GM12875 (cell line): Measurements from ENCODE around the gene RBM47.
"Not testable (repeated sequence)": the region's sequence is repeated elsewhere in the genome, so short reads cannot be mapped to it uniquely, and the experiment has no call there.

ENCODE experiments used
- H3K4me3 ChIP-seq: one replicate; pipeline ENCODE4 v1.5.1; 2011; ENCODE audit warnings: low read depth, low read length, control low read depth
- TF ChIP-seq, protein P1 (sequence below): IDR thresholded peaks from 2 replicates; pipeline ENCODE4 v1.5.1; 2011; ENCODE audit warnings: low read depth, mild to moderate bottlenecking, control low read depth, inconsistent platforms, low read length, moderate library complexity, borderline replicate concordance; ENCODE audit not compliant: insufficient read depth

Gene RBM47

DNA sequence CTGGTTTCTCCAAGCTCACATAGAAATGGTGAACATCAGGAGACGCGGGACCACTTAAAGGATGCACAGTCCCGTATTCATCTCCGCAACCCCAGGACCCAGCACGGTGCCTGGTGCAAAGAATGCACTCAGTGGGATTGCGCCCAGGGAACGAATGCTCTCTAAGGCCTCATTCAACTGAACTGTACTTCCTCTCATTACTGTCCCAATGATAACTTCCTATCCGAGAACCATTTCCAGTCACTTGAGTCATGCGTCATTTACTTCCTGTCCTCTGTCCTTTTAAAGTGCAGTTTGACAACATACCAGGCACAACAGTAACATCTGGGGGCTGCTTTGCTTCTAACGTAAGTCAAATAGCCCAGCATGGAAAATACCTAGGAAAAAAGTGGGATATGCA lies 75.7 kb downstream of the RBM47 start:
- TF ChIP-seq, protein P1, sequence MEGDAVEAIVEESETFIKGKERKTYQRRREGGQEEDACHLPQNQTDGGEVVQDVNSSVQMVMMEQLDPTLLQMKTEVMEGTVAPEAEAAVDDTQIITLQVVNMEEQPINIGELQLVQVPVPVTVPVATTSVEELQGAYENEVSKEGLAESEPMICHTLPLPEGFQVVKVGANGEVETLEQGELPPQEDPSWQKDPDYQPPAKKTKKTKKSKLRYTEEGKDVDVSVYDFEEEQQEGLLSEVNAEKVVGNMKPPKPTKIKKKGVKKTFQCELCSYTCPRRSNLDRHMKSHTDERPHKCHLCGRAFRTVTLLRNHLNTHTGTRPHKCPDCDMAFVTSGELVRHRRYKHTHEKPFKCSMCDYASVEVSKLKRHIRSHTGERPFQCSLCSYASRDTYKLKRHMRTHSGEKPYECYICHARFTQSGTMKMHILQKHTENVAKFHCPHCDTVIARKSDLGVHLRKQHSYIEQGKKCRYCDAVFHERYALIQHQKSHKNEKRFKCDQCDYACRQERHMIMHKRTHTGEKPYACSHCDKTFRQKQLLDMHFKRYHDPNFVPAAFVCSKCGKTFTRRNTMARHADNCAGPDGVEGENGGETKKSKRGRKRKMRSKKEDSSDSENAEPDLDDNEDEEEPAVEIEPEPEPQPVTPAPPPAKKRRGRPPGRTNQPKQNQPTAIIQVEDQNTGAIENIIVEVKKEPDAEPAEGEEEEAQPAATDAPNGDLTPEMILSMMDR: no peak

DNA sequence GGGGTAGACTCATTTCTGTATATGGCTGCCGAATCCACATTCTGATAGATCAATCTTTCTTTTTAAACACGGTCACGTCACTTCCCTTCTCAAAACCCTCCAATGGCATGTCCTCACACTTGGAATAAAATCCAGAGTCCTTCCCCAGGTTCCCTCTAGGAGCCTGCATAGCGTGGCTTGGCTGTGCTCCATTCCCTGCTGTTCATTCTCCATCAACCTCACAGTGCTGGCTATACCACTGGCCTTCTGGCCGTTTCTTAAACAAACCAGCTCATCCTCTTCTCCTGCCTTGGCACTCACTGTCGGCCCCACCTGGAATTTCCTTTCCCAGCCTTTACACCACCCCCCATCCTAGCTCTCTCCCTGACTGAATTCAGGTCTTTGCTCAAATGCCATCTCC lies 77.1 kb downstream of the RBM47 start:
- TF ChIP-seq, protein P1: no peak

More for the DNA sequence above, 75.7 kb downstream of the RBM47 start:
- no peak overlapping the region for H3K4me3 ChIP-seq

DNA sequence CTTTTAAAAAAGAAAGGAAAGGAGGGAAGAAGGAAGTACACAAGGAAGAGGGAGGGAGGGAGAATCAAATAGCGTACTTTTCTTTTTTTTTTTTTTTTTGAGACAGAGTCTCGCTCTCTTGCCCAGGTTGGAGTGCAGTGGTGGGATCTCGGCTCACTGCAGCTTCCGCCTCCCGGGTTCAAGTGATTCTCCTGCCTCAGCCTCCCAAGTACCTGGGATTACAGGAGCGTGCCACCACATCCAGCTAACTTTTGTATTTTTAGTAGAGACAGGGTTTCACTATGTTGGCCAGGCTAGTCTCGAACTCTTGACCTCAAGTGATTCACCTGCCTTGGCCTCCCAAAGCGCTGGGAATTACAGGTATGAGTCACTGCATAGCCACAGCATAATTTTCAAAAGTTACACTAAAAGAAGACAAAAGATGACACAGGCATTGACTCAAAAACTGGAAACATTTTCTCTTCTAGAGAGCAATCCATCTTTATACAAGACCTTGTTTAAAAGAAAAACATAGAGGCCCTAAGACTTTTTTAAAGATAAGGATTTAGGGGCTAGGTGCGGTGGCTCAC lies 78.0 kb downstream of the RBM47 start:
- H3K4me3 ChIP-seq: not testable (repeated sequence)

More for the DNA sequence above, 77.1 kb downstream of the RBM47 start:
- H3K4me3 ChIP-seq: no peak overlapping the region

DNA sequence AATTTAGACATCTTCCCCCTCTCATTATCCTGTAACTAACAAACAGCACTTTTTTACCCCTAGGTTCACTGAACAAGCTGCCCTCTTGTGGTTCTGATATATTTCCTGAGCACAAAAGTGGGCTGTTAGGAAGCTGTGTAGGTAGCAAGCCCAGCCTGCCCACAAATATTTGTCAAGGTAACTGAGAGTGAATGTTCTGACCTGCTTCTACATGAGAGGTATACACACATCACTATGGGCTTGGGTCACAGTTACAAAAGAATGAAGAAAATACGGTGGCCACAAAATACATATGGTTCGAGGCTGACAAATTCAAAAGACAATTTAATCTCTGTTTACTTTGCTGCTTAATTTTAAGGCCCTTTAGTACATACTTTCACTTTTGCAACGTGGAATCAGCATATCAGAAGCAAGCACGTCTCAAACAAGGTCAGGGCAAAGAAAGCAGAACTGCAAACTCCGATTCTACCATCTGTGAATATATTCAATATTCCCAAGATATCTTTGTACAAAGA lies 78.7 kb downstream of the RBM47 start:
- peak overlapping the region; percentile 40 for H3K4me3 ChIP-seq

DNA sequence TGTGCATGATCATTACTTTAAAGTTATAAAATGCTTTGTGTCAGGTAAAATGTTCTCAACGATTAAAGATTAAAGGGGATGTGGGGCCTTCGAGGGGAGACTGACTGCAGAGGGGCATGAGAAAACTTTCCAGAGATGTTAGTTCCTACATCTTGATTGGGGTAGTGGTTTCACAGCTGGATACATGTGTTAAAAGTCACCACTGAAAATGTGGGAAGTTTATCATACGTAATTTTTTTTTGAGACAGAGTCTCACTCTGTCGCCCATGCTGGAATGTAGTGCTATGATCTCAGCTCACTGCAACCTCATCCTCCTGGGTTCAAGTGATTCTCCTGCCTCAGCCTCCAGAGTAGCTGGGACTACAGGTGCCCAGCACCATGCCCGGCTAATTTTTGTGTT lies 79.5 kb downstream of the RBM47 start:
- H3K4me3 ChIP-seq: no peak overlapping the region
- TF ChIP-seq, protein P1: no peak

More for the DNA sequence above, 78.7 kb downstream of the RBM47 start:
- TF ChIP-seq, protein P1: peak; percentile 39; the same call in 1 of the 2 replicates

DNA sequence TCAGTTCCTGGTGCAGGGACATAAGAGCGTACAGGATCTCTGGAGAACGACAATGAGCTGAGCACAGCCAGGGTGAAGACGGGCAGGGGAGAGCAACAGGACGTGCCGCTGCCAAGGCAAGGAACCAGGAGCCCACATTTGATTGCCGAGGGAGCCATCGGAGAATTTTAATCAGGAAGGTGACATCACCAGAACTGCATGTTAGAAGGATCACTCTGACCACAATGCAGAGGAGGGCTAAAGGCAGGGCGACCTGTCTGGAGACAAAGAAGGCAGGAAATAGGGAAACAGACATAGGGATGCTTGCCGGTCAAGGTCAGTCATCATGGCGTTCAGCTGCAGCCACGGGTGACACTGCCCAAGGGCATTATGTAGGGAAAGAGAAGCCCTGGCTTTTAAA lies 81.4 kb downstream of the RBM47 start:
- H3K4me3 ChIP-seq: no peak overlapping the region
- TF ChIP-seq, protein P1: no peak

DNA sequence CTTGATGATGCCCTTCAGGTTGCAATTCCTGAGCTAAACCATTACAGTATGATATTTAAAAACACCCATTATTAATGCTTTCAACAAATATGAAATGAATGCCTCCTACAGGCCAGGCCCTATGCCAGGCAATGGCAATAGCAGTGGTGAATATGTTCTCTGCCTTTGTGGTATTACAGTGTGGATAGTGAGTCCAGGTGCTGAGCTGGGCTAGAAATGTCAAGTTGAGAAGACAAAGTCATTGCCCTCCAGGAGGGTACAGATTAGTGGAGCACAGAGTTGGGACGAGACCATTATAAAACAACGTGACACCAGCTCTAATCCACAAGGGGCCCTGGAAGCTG lies 81.9 kb downstream of the RBM47 start:
- H3K4me3 ChIP-seq: no peak overlapping the region
- TF ChIP-seq, protein P1: no peak
